MM.1S (cell line): ENCODE data around the gene ZNRF3.

Experiments
- CTCF ChIP-seq: fragments of 300-600 bp; sonication (generic); IDR thresholded peaks from 2 replicates; pipeline ENCODE4 v1.5.1; 2016; ENCODE audit warnings: antibody characterized with exemption, low read length, mixed read lengths
- EZH2 ChIP-seq: fragments of 300-600 bp; sonication (generic); optimal IDR thresholded peaks from 2 replicates; pipeline ENCODE3; 2017; ENCODE audit warnings: low read depth, mild to moderate bottlenecking, antibody characterized with exemption, low read length, mixed read lengths
- EZH2phosphoT487 ChIP-seq: fragments of 300-600 bp; sonication (generic); IDR thresholded peaks from 2 replicates; pipeline ENCODE4 v1.6.1; 2018; ENCODE audit warnings: antibody characterized with exemption, low read length

- no peak for TF ChIP-seq EZH2phosphoT487
- TF ChIP-seq CTCF: no peak
- TF ChIP-seq EZH2: no peak
These were observed 138.9 kb downstream of the ZNRF3 start for GRCh38 chr22:29022101-29022817.
